GM13976 (cell line): ENCODE results near the gene FGF2.
"Not testable (repeated sequence)": the region's sequence is repeated elsewhere in the genome, so short reads cannot be mapped to it uniquely, and the experiment has no call there.

Experiments
- DNase-seq: peaks from one replicate; pipeline ENCODE4 v3.0.0; 2012; ENCODE audit warnings: low spot score
- CTCF ChIP-seq: IDR thresholded peaks from 2 replicates; pipeline ENCODE4 v1.5.1; 2012; ENCODE audit warnings: borderline replicate concordance, mild to moderate bottlenecking; ENCODE audit not compliant: insufficient read depth; ENCODE audit errors: extremely low read depth, missing control alignments, control extremely low read depth
- in situ Hi-C: fragments of 300-500 bp; cut with MboI; formaldehyde crosslinking; loops from one replicate; pipeline ENCODE4 v1.12.0; 2022; ENCODE audit warnings: low sequenced_read_pairs, mixed read lengths, inconsistent platforms; ENCODE audit not compliant: unreplicated experiment

FGF2 gene

GRCh38 chr4:122921300-122921699, 94.7 kb downstream of the FGF2 start:
- in situ Hi-C loops = loop anchor here (5.0 to 25.0 kb wide), 2 partner anchors 169 to 309 kb away; partner anchors contain the start of gene IL21
- TF ChIP-seq CTCF = no peak
- DNase-seq = no peak

GRCh38 chr4:122921971-122922876, 95.6 kb downstream of the FGF2 start, which contains the start of gene NUDT6:
NUDT6 (minus strand) TSS chr4:122922597; CDS start chr4:122922572, 25 bp downstream.
- DNase-seq = peak; percentile 69
- in situ Hi-C loops = loop anchor here (5.0 to 25.0 kb wide), 2 partner anchors 170 to 310 kb away; partner anchors contain the start of gene IL21
- no peak for TF ChIP-seq CTCF

- TF ChIP-seq CTCF = no peak
- in situ Hi-C loops = loop anchor here (5.0 to 25.0 kb wide), 2 partner anchors 171 to 311 kb away; partner anchors contain the start of gene IL21
Observed at GRCh38 chr4:122922877-122923511, 96.4 kb downstream of the FGF2 start.

GRCh38 chr4:122928930-122929329, 102.3 kb downstream of the FGF2 start:
- no peak for DNase-seq
- in situ Hi-C loops = no loop called here
- no peak for TF ChIP-seq CTCF

More at GRCh38 chr4:122922877-122923511, 96.4 kb downstream of the FGF2 start:
- DNase-seq = peak; percentile 84

- peak; percentile 13 for DNase-seq
- in situ Hi-C loops = no loop called here
- TF ChIP-seq CTCF = no peak
Observed at GRCh38 chr4:122930862-122931261, 104.2 kb downstream of the FGF2 start.

- in situ Hi-C loops = no loop called here
Observed at GRCh38 chr4:122932763-122933162, 106.1 kb downstream of the FGF2 start.

GRCh38 chr4:122945136-122945535, 118.5 kb downstream of the FGF2 start:
- in situ Hi-C loops, DNase-seq: not testable (repeated sequence)

More at GRCh38 chr4:122932763-122933162, 106.1 kb downstream of the FGF2 start:
- no peak for TF ChIP-seq CTCF
- DNase-seq = no peak
